Measurements from ENCODE around the gene MIP.
A peak's percentile ranks its signal among the peaks of the same experiment; 100 is the strongest.
"Not testable (repeated sequence)": the region's sequence is repeated elsewhere in the genome, so short reads cannot be mapped to it uniquely, and the experiment has no call there.

Gene MIP

GRCh38 chr12:56462565-56462964 lies 8.1 kb upstream of the MIP start:
- no peak for DNase-seq

- DNase-seq = no peak
Observed at GRCh38 chr12:56461235-56462159, 7.0 kb upstream of the MIP start.

GRCh38 chr12:56457817-56458216 lies 3.4 kb upstream of the MIP start:
- no peak for DNase-seq

GRCh38 chr12:56451147-56451546 lies 3.3 kb downstream of the MIP start:
- no peak for DNase-seq

GRCh38 chr12:56450241-56450640 lies 4.2 kb downstream of the MIP start:
- no peak for DNase-seq

- no peak for DNase-seq
Observed at GRCh38 chr12:56449622-56449984, 4.9 kb downstream of the MIP start.

- peak; percentile 87 for DNase-seq
Observed at GRCh38 chr12:56448860-56449621, 5.4 kb downstream of the MIP start, which contains the start of gene TIMELESS. TSS of gene TIMELESS (minus strand) at chr12:56449426. CDS start at chr12:56434170, 15,256 bp downstream.

GRCh38 chr12:56443208-56443607 lies 11.2 kb downstream of the MIP start:
- DNase-seq = not testable (repeated sequence)

- DNase-seq = no peak
Observed at GRCh38 chr12:56437430-56438176, 16.9 kb downstream of the MIP start.

GRCh38 chr12:56434828-56435227 lies 19.6 kb downstream of the MIP start:
- no peak for DNase-seq

GRCh38 chr12:56431850-56432249 lies 22.6 kb downstream of the MIP start:
- DNase-seq = no peak

- no peak for DNase-seq
Observed at GRCh38 chr12:56431288-56431687, 23.2 kb downstream of the MIP start.

- no peak for DNase-seq
Observed at GRCh38 chr12:56425940-56426438, 28.5 kb downstream of the MIP start.

GRCh38 chr12:56425193-56425592 lies 29.3 kb downstream of the MIP start:
- no peak for DNase-seq

- DNase-seq = no peak
Observed at GRCh38 chr12:56420411-56420810, 34.0 kb downstream of the MIP start.

- DNase-seq = no peak
Observed at GRCh38 chr12:56417739-56418138, 36.7 kb downstream of the MIP start.

- DNase-seq = no peak
Observed at GRCh38 chr12:56414401-56414800, 40.1 kb downstream of the MIP start.

GRCh38 chr12:56413392-56413791 lies 41.1 kb downstream of the MIP start:
- DNase-seq = no peak

GRCh38 chr12:56411781-56412639 lies 42.4 kb downstream of the MIP start:
- no peak for DNase-seq

GRCh38 chr12:56410768-56411167 lies 43.7 kb downstream of the MIP start:
- no peak for DNase-seq

- DNase-seq = no peak
Observed at GRCh38 chr12:56408799-56409417, 45.5 kb downstream of the MIP start.

- not testable (repeated sequence) for DNase-seq
Observed at GRCh38 chr12:56404227-56404626, 50.2 kb downstream of the MIP start.
